ENCODE data around the gene PIK3R3. TPM values are rescaled to one million over a fixed set of nuclear protein-coding genes. Genes with fewer than 3 reads are reported as not detected.

Gene PIK3R3
- total RNA-seq, 1 experiment from 2014 or later = 3.6 TPM

DNA sequence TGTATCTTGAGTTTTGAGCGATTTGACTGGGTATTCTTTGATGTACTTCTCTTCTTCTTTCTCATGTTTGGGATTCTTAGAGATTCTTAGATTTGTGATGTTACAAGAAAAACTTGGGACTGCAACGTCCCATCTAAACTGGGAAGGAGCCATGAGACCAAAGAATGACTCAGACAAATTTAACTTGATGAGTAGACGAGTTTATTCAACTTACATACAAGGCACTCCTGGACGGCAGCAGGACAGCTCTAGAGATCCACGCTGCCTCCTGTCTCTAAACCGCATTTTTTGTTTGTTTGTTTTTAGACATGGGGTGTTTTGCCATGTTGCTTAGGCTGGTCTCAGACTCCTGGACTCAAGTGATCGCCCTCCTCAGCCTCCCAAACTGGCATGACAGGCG is 137.1 kb downstream of the PIK3R3 start:
- Histone ChIP-seq H3K36me3 (ENCODE audit: control insufficient read depth, insufficient read depth, low read length) (no peaks in the 10 kb centered on the region), H3K27me3 (replicated peaks; ENCODE audit: control insufficient read depth, insufficient read depth, low read length) (no peaks in the 10 kb centered on the region), H3K4me3 (ENCODE audit: low read depth, low read length) (no peak overlapping the region), H3K9me3 (no peaks in the 10 kb centered on the region), H3K4me1 (no peaks in the 10 kb centered on the region)
- TF ChIP-seq, protein P1, sequence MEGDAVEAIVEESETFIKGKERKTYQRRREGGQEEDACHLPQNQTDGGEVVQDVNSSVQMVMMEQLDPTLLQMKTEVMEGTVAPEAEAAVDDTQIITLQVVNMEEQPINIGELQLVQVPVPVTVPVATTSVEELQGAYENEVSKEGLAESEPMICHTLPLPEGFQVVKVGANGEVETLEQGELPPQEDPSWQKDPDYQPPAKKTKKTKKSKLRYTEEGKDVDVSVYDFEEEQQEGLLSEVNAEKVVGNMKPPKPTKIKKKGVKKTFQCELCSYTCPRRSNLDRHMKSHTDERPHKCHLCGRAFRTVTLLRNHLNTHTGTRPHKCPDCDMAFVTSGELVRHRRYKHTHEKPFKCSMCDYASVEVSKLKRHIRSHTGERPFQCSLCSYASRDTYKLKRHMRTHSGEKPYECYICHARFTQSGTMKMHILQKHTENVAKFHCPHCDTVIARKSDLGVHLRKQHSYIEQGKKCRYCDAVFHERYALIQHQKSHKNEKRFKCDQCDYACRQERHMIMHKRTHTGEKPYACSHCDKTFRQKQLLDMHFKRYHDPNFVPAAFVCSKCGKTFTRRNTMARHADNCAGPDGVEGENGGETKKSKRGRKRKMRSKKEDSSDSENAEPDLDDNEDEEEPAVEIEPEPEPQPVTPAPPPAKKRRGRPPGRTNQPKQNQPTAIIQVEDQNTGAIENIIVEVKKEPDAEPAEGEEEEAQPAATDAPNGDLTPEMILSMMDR (IDR thresholded peaks at IDR 0.05; ENCODE audit: insufficient read depth in 1 of 2, low read depth in 1 of 2, low read length in 1 of 2, severe bottlenecking in 1 of 2, unreplicated experiment in 1 of 2) = no peak
- Mint-ChIP-seq H3K4me3 (ENCODE audit: unreplicated experiment) (no peak overlapping the region), H3K36me3 (ENCODE audit: insufficient read depth, unreplicated experiment) (peaks cover 16% of the 10 kb centered on the region), H3K4me1 (ENCODE audit: low read depth, unreplicated experiment) (no peaks in the 10 kb centered on the region), H3K27me3 (ENCODE audit: insufficient read depth, unreplicated experiment) (no peaks in the 10 kb centered on the region), H3K9me3 (ENCODE audit: unreplicated experiment) (no peaks in the 10 kb centered on the region), H3K27ac (ENCODE audit: unreplicated experiment) (no peak overlapping the region)
- no TSS peak for BruUV-seq (replicated peaks)
- ChIA-PET CTCF (no interaction called here), POLR2A (no interaction called here)
- intact Hi-C loops (cut with micrococcal nuclease; ENCODE audit: unreplicated experiment) = no loop called here
- DNase-seq = no peak

DNA sequence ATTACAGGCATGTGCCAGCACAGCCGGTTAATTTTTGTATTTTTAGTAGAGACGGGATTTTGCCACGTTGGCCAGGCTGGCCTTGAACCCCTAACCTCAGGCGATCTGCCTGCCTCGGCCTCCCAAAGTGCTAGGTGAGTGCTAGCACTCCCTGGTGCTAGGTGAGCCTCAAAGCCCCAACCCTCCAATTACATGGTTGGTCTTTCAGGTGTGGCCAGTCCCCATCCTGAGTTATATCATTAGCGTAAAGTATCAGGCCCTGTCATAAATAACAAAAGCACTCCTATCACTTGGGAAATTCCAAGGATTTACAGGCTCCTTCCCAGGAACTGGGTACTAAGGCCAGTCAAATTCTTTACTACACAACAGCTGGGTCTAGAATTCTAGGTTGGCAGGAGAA is 138.0 kb downstream of the PIK3R3 start:
- ChIA-PET CTCF (no interaction called here), POLR2A (no interaction called here)
- Histone ChIP-seq H3K4me3 (ENCODE audit: low read depth, low read length) (no peak overlapping the region), H3K4me1 (no peaks in the 10 kb centered on the region), H3K9me3 (no peaks in the 10 kb centered on the region), H3K36me3 (ENCODE audit: control insufficient read depth, insufficient read depth, low read length) (no peaks in the 10 kb centered on the region), H3K27me3 (replicated peaks; ENCODE audit: control insufficient read depth, insufficient read depth, low read length) (no peaks in the 10 kb centered on the region)
- Mint-ChIP-seq H3K9me3 (ENCODE audit: unreplicated experiment) (no peaks in the 10 kb centered on the region), H3K4me3 (ENCODE audit: unreplicated experiment) (no peak overlapping the region), H3K27me3 (ENCODE audit: insufficient read depth, unreplicated experiment) (no peaks in the 10 kb centered on the region), H3K36me3 (ENCODE audit: insufficient read depth, unreplicated experiment) (peaks cover 9% of the 10 kb centered on the region), H3K27ac (ENCODE audit: unreplicated experiment) (no peak overlapping the region), H3K4me1 (ENCODE audit: low read depth, unreplicated experiment) (no peaks in the 10 kb centered on the region)
- TF ChIP-seq, protein P1 (IDR thresholded peaks at IDR 0.05; ENCODE audit: insufficient read depth in 1 of 2, low read depth in 1 of 2, low read length in 1 of 2, severe bottlenecking in 1 of 2, unreplicated experiment in 1 of 2) = no peak
- no peak for DNase-seq
- BruUV-seq (replicated peaks) = no TSS peak
- intact Hi-C loops (cut with micrococcal nuclease; ENCODE audit: unreplicated experiment) = no loop called here

Other genes starting within 250 kb of the PIK3R3 start
- 0.34 and 0.44 TPM in 2 replicates for gene TSPAN1, start 42.5 kb upstream of the PIK3R3 start, total RNA-seq (2022)
- gene P3R3URF, start 43.9 kb upstream of the PIK3R3 start, total RNA-seq (2022) = not detected in 2 replicates
- gene POMGNT1, start 65.8 kb upstream of the PIK3R3 start, total RNA-seq (2022) = 34.9 TPM in 2 replicates
- not detected in 2 replicates for gene LURAP1, start 70.7 kb upstream of the PIK3R3 start, total RNA-seq (2022)
- gene RAD54L, start 115.1 kb upstream of the PIK3R3 start, total RNA-seq (2022) = 29.1 and 30.6 TPM in 2 replicates
- 41.7 and 43.5 TPM in 2 replicates for gene LRRC41, start 171.0 kb upstream of the PIK3R3 start, total RNA-seq (2022)
- gene UQCRH, start 171.1 kb upstream of the PIK3R3 start, total RNA-seq (2022) = 277 and 320 TPM in 2 replicates
- gene NSUN4, start 208.2 kb upstream of the PIK3R3 start, total RNA-seq (2022) = 21.4 and 21.8 TPM in 2 replicates